Liver (tissue), 3 donors: ENCODE results near the gene COL23A1.

Experiments
- RAD21 ChIP-seq, 2 donors: IDR thresholded peaks; 2 replicates each; pipeline ENCODE4 v1.6.1; 2016; ENCODE audit warnings: antibody characterized with exemption in 2 of 2, mild to moderate bottlenecking in 2 of 2
- SP1 ChIP-seq: IDR thresholded peaks from 2 replicates; pipeline ENCODE4 v1.6.1; 2018; ENCODE audit warnings: antibody characterized with exemption, mild to moderate bottlenecking
- YY1 ChIP-seq: IDR thresholded peaks from 2 replicates; pipeline ENCODE4 v1.6.1; 2016; ENCODE audit warnings: antibody characterized with exemption, mild to moderate bottlenecking
- TF ChIP-seq, protein P1 (sequence below): fragments of 150-350 bp; IDR thresholded peaks from 2 replicates; pipeline ENCODE4 v1.5.1; 2017; ENCODE audit warnings: improper control_type of control experiment, low read depth, low read length; ENCODE audit not compliant: missing input control
- TF ChIP-seq, protein P2 (sequence below): IDR thresholded peaks from 2 replicates; pipeline ENCODE4 v1.6.1; 2016; ENCODE audit warnings: antibody characterized with exemption
- donor health status: healthy.
- donor health status: healthy.

DNA sequence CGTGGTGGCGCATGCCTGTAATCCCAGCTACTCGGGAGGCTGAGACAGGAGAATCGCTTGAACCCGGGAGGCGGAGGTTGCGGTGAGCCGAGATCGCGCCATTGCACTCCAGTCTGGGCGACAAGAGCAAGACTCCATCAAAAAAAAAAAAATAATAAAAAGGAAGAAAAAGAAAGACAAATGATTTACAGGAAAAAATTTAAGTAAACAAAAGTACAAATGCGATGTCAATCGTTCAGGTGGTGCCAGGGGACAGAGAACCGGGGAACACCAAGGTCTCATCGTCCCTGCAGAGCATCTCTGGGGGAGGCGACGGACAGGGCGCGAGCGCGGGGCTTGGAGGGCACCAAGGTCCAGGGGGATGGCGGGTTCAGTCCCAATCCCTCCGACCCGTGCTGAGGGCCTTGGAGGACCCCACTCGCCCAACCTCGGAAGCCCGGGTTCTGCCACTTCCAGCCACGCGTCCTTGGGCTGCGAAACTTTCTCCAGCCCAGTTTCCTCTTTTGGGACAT is 386.5 kb downstream of the COL23A1 start:
- TF ChIP-seq SP1 (no peak), YY1 (no peak), RAD21 (IDR thresholded peaks at IDR 0.05) (no peak)
- TF ChIP-seq, protein P1, sequence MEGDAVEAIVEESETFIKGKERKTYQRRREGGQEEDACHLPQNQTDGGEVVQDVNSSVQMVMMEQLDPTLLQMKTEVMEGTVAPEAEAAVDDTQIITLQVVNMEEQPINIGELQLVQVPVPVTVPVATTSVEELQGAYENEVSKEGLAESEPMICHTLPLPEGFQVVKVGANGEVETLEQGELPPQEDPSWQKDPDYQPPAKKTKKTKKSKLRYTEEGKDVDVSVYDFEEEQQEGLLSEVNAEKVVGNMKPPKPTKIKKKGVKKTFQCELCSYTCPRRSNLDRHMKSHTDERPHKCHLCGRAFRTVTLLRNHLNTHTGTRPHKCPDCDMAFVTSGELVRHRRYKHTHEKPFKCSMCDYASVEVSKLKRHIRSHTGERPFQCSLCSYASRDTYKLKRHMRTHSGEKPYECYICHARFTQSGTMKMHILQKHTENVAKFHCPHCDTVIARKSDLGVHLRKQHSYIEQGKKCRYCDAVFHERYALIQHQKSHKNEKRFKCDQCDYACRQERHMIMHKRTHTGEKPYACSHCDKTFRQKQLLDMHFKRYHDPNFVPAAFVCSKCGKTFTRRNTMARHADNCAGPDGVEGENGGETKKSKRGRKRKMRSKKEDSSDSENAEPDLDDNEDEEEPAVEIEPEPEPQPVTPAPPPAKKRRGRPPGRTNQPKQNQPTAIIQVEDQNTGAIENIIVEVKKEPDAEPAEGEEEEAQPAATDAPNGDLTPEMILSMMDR: no peak
- TF ChIP-seq, protein P2, sequence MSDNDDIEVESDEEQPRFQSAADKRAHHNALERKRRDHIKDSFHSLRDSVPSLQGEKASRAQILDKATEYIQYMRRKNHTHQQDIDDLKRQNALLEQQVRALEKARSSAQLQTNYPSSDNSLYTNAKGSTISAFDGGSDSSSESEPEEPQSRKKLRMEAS: no peak
